Transverse colon (tissue), 4 donors: ENCODE measurements around the gene PID1.

Experiments
- EP300 ChIP-seq: sonication (generic); formaldehyde crosslinking; IDR thresholded peaks from one replicate; pipeline ENCODE4 v1.6.1; 2017; ENCODE audit warnings: antibody characterized with exemption, low read depth
- POLR2AphosphoS5 ChIP-seq, 3 donors: sonication (generic); formaldehyde crosslinking; IDR thresholded peaks; one replicate each; pipeline ENCODE4 v1.6.1; 2016; ENCODE audit warnings: antibody characterized with exemption in 3 of 3
- TF ChIP-seq, protein P1 (sequence below), 5 experiments: fragments of 200-600 bp in 3 of 5; fragments of 450-650 bp in 2 of 5; sonication (generic) in 3 of 5; IDR thresholded peaks; 1 replicate in 2 of 5; 2 replicates in 3 of 5; pipeline ENCODE4 v1.5.1; 2016 to 2017; ENCODE audit warnings: antibody characterized with exemption in 5 of 5, inconsistent platforms in 3 of 5, mild to moderate bottlenecking in 2 of 5, moderate library complexity in 1 of 5

DNA sequence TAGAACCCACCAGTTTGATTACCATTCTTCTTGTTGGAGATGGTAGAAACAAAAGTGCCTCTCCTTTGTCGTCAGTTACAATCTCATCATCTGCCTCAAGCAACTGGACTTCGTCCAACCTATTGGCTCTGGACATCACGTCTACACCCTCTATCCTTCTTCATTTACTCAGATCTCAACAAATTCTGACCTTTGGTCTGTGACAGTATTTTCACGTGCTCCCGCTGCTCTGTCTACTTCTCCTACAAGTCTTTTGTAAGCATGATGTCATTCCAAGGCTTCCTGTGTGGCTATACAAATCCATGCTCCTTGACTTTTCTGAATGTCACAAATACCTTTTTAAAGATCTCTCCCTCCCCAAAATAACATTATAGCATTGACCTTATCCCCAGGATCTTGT is 43.0 kb upstream of the PID1 start:
- TF ChIP-seq, protein P1, sequence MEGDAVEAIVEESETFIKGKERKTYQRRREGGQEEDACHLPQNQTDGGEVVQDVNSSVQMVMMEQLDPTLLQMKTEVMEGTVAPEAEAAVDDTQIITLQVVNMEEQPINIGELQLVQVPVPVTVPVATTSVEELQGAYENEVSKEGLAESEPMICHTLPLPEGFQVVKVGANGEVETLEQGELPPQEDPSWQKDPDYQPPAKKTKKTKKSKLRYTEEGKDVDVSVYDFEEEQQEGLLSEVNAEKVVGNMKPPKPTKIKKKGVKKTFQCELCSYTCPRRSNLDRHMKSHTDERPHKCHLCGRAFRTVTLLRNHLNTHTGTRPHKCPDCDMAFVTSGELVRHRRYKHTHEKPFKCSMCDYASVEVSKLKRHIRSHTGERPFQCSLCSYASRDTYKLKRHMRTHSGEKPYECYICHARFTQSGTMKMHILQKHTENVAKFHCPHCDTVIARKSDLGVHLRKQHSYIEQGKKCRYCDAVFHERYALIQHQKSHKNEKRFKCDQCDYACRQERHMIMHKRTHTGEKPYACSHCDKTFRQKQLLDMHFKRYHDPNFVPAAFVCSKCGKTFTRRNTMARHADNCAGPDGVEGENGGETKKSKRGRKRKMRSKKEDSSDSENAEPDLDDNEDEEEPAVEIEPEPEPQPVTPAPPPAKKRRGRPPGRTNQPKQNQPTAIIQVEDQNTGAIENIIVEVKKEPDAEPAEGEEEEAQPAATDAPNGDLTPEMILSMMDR (IDR thresholded peaks at IDR 0.05), result no peak
- TF ChIP-seq POLR2AphosphoS5 (IDR thresholded peaks at IDR 0.05) (no peak), EP300 (no peak)
